Measurements from ENCODE around the gene HRAS.

DNA sequence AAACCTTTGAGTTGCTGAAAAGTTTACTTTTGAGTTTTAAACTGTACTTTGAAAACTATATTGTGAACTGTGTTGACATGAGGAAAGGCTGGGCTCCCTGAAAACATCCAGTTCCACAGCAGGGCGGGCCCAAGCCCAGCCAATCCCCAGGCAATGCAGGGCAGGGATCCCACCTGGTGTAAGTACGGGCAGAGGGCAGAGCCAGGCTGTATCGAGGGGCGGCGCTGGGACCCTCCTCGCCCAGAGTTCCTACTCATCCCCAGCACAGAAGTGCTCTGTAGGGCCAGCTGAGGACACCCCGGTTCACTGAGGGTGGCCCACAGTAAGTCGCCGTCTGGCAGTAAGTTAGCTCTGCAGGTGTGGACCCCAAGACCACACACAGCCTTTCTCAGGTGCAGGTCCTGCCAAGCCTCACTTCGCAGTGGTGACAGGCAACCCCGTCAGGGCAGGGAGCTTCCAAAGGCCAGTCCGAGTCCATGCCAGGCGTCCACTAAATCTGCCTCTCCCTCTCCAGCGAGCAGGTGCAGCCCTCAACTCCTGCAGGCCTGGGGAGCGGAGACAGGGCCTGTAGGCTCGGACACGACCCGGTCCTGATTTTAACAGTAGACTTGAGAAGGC, 31.7 kb upstream of the HRAS start:
- no peak for TF ChIP-seq NFRKB (IDR thresholded peaks at IDR 0.05)
- TF ChIP-seq BHLHE40 (IDR thresholded peaks at IDR 0.05; ENCODE audit: borderline replicate concordance): no peak
- TF ChIP-seq HDGF (IDR thresholded peaks at IDR 0.05; ENCODE audit: borderline replicate concordance): no peak
- no peak for TF ChIP-seq L3MBTL2 (conservative IDR thresholded peaks at IDR 0.05)
- no peak for TF ChIP-seq FOXM1 (IDR thresholded peaks at IDR 0.05; ENCODE audit: borderline replicate concordance)
- TF ChIP-seq SP1 (IDR thresholded peaks at IDR 0.05): no peak
- TF ChIP-seq ELF4 (IDR thresholded peaks at IDR 0.05): no peak
- no peak for TF ChIP-seq ARNT (IDR thresholded peaks at IDR 0.05)
- TF ChIP-seq FOXA1 (IDR thresholded peaks at IDR 0.05): no peak
- no peak for TF ChIP-seq TARDBP (IDR thresholded peaks at IDR 0.05)
- TF ChIP-seq SUZ12 (IDR thresholded peaks at IDR 0.05): no peak

Data from HEK293T (cell line).